Right lung (tissue), 5 donors: ENCODE measurements around the gene ARHGAP24. TPM values are rescaled to one million over a fixed set of nuclear protein-coding genes. Genes with fewer than 3 reads are reported as not detected.
"Not testable (repeated sequence)": the region's sequence is repeated elsewhere in the genome, so short reads cannot be mapped to it uniquely, and the experiment has no call there.

Source experiments
- DNase-seq, 2 donors: peaks; one replicate each; pipeline ENCODE4 v3.0.0-alpha.2; 2013
- polyA plus RNA-seq, 5 donors: library from polyadenylated mRNA; unstranded; fragments of 120-200 nt; gene quantifications; one replicate each; pipeline versions ENCODE4 v1.2.1 to v1.2.3, GENCODE V29; 2013; ENCODE audit warnings: inconsistent platforms in 1 of 5, low replicate concordance in 1 of 5; ENCODE audit not compliant: insufficient read length in 5 of 5, insufficient read depth in 1 of 5

The ARHGAP24 gene
- polyA plus RNA-seq, 5 donors = 19.9 to 37.9 (median 26.8) TPM

DNA sequence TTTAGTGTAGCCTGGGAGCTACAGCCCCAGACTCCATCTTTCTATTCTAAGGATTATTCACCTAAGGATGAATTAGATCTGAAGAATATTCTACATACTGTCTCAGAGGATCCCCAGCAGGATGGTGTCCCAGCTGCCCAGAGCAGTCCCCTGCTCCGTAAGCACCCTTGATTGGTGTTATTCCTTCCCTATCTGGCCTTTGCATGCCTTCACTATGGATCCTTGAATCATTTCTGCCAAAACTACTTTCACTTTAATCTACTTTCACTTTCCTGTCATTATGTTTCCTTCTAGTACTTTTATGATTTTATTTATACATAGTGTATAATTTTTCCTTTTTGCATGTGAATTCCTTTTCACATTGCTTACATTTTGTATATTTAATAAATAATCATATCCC is 39.2 kb downstream of the ARHGAP24 start:
- no peak for DNase-seq

DNA sequence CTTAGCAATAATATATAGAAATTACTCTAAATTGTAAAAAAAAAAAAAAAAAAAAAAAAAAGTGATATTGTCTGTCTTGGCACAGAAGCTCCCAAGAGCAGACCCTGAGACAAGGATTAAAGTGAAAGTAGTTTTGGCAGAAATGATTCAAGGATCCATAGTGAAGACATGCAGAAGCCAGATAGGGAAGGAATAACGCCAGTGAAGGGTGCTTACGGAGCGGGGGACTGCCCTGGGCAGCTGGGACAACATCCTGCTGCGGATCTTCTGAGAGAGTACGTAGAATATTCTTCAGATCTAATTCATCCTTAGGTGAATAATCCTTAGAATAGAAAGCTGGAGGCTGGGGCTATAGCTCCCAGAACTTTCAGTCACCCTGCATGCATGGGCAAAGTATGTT is 39.8 kb downstream of the ARHGAP24 start:
- DNase-seq = no peak

DNA sequence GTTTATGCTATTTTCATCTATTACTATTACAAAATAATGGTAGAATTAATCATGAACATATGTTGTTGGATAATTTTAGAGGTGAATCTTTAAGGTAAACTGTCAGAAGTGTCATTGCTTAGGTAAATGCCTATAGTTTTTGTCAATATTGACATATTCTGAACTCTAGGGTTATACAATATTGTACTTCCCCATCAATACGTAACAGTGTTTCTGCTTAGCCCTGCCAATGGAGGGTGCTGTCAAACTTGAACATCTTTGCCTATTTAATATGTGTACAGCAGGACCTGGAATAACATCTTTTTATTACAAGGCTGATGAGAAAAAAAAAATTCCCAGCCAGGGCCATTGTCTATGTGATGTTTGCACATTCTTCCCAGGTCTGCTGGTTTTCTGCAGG is 40.8 kb downstream of the ARHGAP24 start:
- DNase-seq = no peak

DNA sequence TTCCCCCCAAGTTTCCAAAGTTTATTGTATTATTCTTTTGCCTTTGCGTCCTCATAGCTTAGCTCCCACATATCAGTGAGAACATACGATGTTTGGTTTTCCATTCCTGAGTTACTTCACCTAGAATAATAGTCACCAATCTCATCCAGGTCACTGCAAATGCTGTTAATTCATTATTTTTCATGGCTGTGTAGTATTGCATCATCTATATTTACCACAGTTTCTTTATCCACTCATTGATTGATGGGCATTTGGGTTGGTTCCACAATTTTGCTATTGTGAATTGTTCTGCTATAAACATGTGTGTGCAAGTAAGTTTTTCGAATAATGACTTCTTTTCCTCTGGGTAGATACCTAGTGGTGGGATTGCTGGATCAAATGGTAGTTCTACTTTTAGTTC is 43.6 kb downstream of the ARHGAP24 start:
- not testable (repeated sequence) for DNase-seq

DNA sequence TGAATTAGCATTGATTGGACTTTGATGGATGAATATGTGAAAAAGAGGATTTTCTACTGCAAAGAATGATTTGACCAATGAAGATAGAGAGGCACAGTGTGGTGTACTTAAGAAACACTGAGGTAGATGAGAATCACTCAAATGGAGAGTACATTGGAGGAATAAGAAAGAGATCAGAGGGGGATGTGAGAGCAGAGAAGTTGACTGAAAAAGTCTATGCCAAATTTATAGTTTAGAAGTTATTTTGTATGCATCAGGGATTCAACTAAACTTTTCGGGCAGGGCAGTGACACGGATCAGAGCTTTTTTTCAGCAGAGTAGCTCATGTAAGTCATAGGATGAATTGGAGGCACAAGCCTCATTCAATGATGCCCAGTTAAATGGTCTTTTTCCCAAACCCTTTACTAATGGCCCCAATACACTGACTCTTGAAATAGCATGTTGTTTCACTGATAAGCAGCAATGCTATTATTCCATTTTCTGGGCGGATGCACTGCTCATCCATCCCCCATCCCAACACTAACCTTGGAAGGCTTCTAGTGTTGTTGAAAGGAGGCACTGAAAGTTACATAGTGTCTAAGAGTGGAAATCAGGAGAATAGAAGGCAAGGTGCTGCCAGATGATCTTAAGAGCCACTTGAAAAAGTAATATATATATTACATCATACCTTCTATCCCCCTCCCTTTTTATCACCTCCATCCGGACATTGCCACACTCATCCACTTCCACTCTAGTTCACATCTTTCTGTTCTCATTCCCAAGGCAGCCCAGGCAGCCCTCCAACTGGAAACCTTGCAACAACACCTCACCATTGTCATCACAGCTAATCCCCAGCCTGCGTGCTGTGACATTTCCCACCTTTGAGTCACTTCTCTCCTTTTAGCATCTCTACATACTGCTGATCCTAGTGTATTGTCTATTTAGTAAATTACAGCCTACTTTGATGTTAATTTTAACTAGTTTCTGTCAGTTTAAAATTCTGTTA is 46.1 kb downstream of the ARHGAP24 start:
- no peak for DNase-seq

DNA sequence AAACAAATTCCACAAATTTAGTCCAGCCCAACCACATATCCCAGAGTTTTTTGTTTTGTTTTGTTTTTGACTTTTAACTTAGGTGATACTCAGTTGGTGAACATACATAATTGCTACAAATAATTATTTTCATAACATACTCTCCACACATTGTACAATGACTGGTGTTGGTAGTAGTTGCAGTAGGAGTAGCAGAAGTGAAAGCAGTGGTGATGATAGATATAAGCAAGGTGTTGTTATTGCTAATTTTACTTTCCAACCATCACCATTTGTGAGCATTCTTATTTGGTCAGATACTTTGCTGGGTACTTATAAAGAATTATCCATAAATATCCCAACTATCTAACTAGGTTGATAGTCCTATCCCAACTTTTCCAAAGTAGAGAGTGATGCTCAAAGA is 47.3 kb downstream of the ARHGAP24 start:
- no peak for DNase-seq

DNA sequence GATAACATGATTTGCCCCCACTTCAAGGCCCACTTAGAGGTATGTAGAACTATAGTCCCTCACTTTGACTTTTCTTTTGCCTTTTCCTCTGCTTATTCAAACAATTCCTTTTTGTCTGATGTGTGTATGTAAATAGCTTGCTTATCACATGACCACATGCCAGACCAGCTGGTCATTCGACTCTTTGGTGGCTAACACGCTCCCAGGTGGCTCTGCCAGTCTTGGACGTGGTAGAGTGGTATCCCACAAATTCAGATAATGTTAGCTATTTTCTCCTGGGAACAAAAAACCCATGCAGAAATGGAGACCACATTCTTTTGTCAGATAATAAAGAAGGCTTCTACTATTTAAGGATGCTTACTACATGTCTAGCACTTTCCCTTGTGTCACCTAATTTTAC is 47.9 kb downstream of the ARHGAP24 start:
- DNase-seq = no peak

DNA sequence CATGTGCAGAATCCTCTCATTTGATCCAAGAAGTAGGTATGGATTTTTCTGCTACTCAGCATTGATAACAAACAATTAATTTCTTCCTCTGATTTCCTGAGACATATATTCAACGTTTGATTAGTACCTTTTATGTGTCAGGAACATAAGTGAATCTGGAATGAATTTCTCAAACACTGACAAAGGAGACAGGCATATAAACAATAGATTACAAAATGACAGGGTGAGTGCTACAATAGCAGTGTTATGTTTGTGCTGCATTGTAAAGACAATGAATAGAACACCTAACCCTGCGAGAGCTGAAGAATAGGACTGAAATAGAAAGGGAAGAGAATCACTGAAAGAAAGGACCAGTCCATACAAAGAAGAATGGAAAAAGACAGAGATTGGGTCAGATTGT is 52.9 kb downstream of the ARHGAP24 start:
- DNase-seq = no peak

DNA sequence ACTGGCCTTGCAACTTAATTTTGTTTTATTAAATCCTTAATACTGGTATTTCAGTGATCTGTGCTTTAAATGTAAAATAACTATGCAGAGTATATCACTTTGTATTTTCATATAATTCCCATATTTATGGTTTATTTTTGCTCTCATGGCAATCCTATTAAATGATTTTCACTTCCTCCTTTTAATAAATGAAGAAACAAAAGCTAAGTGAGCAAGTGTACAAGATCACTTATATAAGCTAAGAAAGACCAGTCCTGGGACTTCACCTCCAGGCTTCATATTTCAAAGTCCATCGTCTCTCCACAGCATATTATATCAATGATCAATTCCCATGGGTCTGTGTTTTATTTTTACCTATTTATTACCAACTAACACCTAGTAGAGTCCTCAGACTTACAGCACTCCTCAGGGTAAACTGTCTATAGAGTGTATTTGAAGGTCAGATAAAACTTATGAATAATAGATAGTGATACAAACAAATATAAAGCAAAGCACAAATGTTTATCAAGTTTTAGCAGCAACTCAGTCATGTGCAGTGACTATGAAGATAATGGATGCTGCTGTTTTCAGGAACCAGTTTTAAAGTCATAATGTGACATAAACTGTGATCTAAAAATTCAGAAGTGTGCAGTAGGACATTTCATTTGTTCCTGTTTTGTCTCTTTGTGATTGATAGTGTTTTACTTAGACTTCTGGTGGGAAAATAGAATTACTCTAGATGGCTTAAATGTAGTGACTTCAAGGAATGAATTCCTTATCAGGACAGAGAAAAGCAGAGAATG is 56.8 kb downstream of the ARHGAP24 start:
- no peak for DNase-seq

DNA sequence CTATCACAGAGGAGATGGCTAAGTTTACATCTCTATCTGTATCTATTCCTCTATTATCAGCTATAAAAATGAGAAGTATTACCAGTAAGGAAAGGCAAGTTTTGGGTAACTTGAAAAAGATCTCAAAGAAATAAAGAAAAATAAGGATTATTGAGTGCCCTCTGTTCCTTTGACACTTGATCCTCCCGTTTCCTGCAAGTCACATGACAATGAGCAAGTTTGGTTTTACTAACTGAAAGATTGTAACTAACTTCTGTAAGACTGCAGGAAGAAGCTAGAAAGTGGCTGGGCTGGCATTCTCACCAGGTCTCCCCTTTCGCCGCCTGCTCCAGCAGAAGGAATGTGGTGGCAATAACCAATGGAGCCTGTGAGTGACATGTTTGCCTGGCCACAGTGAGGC is 59.2 kb downstream of the ARHGAP24 start:
- DNase-seq = no peak

DNA sequence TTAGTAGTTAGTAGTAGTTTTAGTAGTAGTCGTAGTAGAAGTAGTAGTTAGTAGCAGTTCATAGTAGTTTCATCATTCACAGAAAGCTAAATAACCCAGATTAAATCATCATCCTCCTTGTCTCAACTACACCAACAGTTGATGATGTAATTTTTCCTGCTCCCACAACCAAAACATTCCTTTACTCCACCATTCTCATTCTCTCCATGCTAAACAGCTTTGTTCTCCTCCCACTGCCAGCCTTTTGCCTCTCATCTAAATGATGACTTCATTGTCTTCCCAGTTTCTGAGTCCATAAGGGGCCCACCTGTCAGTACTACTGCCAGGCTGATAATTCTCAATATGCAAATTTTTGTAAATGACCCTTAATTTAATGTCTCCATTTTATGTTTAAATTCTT is 68.9 kb downstream of the ARHGAP24 start:
- DNase-seq = no peak

DNA sequence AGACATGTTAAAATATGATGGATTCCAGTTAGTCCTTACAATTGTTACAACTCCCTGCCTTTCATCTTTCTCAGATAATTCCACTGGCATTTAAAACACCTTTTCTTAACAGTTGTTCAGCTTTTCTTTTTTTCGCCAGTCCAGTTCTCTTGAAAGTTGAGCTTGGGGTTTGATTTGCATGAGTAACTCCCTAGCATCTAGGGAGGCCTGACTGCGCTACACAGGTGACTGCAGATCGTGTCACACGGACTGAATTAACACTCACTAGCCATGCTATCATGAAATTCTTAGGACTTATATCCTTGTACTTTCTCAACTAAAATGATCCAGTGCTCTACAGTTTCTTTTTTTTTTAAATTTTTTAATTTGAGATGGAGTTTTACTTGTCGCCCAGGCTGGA is 69.8 kb downstream of the ARHGAP24 start:
- no peak for DNase-seq

DNA sequence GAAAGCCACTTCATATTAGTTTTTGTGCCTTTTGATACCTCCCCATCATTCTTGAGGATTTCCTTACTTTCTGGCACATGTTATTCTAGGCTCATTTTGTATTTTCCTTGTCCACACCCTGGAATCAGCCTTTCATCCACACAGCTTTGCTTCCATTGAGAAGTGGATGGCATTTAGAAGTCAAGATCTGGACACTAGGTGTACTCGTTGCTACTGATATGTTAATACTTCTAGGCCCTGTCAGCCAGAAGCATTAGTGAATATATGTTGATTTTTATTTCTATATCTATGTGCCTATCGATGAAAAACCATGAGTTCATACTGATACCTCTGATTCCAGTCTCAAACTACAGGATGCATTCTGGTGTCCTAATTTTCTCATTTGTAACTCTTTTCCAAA is 73.2 kb downstream of the ARHGAP24 start:
- no peak for DNase-seq

DNA sequence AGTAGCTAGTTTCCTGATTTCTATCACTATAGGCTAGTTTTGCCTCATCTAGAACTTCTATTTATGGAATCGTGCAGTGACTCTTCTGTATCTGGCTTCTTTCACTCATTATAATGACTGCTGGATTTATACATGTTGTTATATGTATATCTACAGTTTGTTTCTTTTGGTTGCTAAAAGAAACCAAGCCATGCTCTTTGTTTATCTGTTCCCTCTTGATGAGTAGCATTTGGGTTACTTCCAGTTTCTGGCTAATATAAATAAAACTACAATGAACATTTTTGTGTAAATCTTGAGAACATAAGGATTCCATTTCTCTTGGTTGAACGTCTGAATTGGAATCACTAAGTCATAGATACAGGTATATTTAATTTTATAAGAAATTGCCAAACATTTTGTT is 73.9 kb downstream of the ARHGAP24 start:
- DNase-seq = no peak

DNA sequence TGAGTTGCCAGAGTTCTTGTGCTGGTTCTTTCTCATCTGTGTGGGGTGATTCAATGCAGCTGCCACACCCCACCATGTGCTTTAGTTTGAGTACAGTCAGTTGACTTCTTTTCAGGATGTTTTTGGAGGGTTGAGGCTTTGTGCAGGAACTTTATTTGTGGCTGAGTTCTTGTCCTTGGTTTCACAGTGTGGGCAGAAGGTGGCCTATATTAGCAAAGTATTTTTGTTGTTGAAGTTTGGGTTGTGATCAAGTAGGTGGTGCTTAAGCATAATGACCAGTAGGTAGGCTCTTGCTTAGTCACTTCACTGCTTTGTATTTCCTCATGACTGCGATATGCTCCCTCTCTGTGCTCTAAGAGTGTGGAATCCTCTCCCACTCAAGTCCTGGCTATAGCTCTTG is 80.3 kb downstream of the ARHGAP24 start:
- DNase-seq = no peak

DNA sequence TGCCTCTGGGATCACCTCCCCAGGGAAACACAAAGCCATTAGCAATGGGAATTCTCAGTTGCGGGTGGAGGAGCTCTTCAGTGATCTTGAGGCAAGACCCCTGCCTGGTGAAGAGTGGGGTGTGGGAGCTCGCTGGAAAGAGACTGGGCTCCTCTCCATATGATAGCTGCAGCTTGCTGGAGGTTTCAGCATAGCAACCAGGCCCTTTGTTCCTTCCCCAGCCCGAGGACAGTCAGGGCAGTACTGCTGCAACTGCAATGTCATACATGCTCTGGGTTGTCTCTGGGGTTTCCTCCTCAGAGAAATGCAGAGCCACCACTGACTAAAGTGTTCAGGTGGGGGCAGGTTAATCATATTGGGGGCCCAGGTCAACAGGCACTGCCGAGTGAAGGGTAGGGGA is 81.3 kb downstream of the ARHGAP24 start:
- DNase-seq = no peak

DNA sequence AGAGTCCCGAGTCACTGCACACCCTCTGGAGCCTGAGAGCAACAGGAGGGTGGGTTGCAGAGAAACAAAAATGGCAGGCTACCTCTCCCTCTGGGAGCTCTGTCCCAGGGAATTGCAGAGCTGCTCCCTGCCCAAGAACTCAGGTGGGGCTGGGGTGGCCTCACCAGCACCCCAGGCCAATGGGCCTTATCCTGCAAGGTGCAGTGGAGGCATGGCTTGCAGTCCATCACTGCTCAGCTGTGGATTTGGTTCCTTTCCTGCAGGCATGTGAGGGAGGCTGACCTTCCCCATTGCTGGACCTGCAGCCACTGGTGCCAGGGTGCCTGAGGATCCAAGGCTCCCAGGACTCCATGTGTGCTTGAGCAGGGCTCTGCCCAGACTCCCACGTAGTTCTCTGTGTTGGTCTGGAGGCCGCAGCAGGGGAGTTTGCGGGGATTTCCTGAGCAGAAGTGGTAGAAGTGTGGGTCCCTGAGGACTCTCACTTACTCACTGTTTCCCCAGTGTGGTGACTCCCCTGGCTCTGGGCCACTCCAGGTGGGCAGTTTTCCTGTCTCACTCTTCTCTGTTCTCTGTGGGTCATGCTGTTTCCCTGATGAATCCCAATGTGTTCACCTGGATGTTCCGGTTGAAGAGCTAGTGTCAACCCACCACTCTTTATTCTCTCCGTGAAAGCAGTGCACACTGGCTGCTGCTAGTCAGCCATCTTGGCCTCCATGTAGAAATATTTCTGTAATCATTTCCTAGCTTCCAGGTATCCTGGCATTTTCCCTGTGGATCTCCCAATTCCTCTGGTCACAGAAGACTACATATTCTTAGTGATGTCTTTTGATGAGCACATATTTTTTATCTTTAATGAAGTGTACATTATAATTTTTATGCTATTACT is 82.3 kb downstream of the ARHGAP24 start:
- DNase-seq = no peak

DNA sequence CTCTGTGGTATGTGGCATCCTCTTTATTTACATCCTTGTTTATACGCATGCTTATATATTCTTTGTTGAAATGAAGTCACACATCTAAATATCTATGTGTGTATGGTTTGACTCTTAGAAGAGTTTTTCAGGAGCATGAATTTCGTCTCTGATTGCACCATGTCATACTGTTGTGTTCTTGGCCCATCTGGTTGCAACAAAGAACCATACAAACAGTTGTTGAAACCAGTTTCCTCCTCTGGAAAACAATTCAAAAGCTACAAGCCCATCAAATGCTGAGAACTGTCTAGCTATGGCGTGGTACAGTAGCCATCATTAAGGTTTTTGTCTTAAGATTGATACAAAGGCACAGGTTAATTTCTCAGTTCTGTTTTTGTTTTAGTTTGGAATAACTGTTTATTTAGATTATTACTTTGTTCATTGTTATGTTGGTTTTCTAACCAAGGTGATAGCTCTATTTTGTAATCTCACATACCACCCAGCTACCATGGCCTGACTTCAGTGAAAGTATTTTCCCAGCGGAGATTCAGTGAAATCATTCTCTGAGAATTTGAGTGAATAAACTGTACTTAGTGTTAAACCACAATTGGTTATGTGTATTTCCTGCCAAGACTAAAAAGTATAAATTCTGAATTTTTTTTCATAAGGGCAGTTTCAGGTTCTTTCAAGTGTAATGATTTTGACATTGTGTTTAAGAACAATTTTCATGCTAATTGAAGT is 91.0 kb downstream of the ARHGAP24 start:
- DNase-seq = no peak

DNA sequence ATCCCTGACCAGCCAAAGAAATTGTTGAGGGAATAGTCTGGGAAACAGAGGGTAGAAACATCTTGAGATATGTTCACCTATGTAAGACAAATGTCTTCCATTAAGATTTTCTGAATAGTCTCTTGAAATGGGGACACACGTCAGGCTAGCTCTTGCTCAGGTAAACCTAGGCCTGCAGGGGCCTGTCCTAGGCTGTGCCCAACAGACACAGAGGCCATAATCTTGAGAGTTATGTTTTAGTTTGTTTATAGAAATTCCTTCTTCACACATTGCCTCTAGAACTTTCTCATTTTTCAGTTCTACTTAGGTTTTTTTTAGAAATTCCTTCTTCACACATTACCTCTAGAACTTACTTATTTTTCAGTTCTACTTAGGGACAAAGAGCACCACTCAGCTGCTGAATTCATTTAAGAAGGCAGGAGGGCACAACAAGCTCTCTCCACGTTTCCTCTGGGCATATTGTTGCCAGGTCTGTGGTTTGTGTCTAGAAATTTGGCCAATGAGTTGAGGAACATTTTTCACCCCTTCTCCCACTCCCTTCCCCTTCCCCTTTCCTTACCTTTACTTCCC is 94.9 kb downstream of the ARHGAP24 start:
- no peak for DNase-seq

DNA sequence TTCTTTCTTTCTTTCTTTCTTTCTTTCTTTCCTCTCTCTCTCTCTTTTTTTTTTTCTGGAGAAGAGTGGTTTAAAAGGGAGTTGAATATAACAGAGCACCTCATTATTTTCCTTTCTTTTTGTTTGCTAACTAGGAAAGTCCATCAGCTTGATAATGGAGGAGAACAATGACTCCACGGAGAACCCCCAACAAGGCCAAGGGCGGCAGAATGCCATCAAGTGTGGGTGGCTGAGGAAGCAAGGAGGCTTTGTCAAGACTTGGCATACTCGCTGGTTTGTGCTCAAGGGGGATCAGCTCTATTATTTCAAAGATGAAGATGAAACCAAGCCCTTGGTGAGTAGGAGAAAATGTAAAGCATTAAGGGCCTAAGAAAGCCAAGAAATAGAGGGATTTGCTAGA is 95.4 kb downstream of the ARHGAP24 start:
- no peak for DNase-seq

DNA sequence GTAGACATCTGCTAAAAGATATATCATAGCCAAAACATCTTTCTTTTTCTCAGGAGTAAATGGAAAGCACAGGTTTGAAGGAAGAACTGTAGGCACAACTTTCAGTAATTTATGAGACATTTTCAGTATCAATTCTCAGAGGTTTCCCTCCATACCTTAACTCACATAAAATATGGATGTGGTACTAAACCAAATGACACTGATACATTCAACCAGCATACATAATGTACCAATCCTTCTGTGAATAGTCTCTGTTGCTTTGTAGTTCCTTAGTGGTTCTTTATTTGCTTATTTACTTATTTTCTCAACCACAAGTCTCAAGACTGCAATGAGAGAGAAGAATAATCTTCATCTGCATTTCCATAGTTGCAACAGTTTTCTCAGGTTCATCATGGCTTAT is 96.1 kb downstream of the ARHGAP24 start:
- no peak for DNase-seq
